Epidermal melanocyte (primary cell): ENCODE results near the gene SERPINA9.
"Not testable (repeated sequence)": the region's sequence is repeated elsewhere in the genome, so short reads cannot be mapped to it uniquely, and the experiment has no call there.

Source experiments
- DNase-seq: peaks from one replicate; pipeline ENCODE4 v3.0.0; 2011; ENCODE audit warnings: low spot score; ENCODE audit not compliant: insufficient read length

The SERPINA9 gene

GRCh38 chr14:94476023-94476422 is at the start of gene SERPINA9:
Gene SERPINA9 (minus strand): TSS chr14:94476197. CDS start chr14:94469840, 6,357 bp downstream.
- DNase-seq = no peak

GRCh38 chr14:94524093-94524492 is 48.1 kb upstream of the SERPINA9 start:
- DNase-seq = no peak

- no peak for DNase-seq
Measured at GRCh38 chr14:94523265-94523664, 47.3 kb upstream of the SERPINA9 start.

- no peak for DNase-seq
Measured at GRCh38 chr14:94522115-94522724, 46.2 kb upstream of the SERPINA9 start.

- no peak for DNase-seq
Measured at GRCh38 chr14:94521375-94522114, 45.5 kb upstream of the SERPINA9 start.

- no peak for DNase-seq
Measured at GRCh38 chr14:94517641-94518257, 41.8 kb upstream of the SERPINA9 start.

GRCh38 chr14:94517248-94517640 is 41.2 kb upstream of the SERPINA9 start:
- DNase-seq = no peak

GRCh38 chr14:94515856-94516255 is 39.9 kb upstream of the SERPINA9 start:
- no peak for DNase-seq

- DNase-seq = no peak
Measured at GRCh38 chr14:94515426-94515825, 39.4 kb upstream of the SERPINA9 start.

- DNase-seq = no peak
Measured at GRCh38 chr14:94514351-94514750, 38.4 kb upstream of the SERPINA9 start.

- DNase-seq = not testable (repeated sequence)
Measured at GRCh38 chr14:94510481-94510880, 34.5 kb upstream of the SERPINA9 start.

GRCh38 chr14:94509356-94509755 is 33.4 kb upstream of the SERPINA9 start, which contains the start of gene SERPINA12:
Gene SERPINA12 (minus strand): TSS chr14:94509469. CDS start chr14:94498397, 11,072 bp downstream.
- no peak for DNase-seq

GRCh38 chr14:94505641-94506040 is 29.6 kb upstream of the SERPINA9 start:
- no peak for DNase-seq

- no peak for DNase-seq
Measured at GRCh38 chr14:94505206-94505605, 29.2 kb upstream of the SERPINA9 start.

GRCh38 chr14:94501588-94502516 is 25.9 kb upstream of the SERPINA9 start:
- DNase-seq = no peak

GRCh38 chr14:94500264-94500663 is 24.3 kb upstream of the SERPINA9 start:
- DNase-seq = no peak

- no peak for DNase-seq
Measured at GRCh38 chr14:94499673-94500072, 23.7 kb upstream of the SERPINA9 start.

GRCh38 chr14:94498215-94498614 is 22.2 kb upstream of the SERPINA9 start:
- DNase-seq = no peak

GRCh38 chr14:94494085-94494484 is 18.1 kb upstream of the SERPINA9 start:
- no peak for DNase-seq

GRCh38 chr14:94491511-94491910 is 15.5 kb upstream of the SERPINA9 start:
- no peak for DNase-seq

GRCh38 chr14:94489336-94489735 is 13.3 kb upstream of the SERPINA9 start:
- DNase-seq = no peak
